WTC11 (cell line): ENCODE measurements around the gene POMT1. TPM values are rescaled to one million over a fixed set of nuclear protein-coding genes. Genes with fewer than 3 reads are reported as not detected.

ENCODE experiments used
- ATAC-seq: fragments of 200-7000 bp; cut with Tn5 transposase; 2 replicates; pipeline ENCODE4 v1.10.0; 2021; ENCODE audit warnings: mild to moderate bottlenecking, moderate library complexity
- CTCF ChIA-PET: fragments of 300-600 bp; sonication (Branson Sonifier 250); formaldehyde crosslinking; loops from one replicate; lab custom pipeline; 2021; ENCODE audit warnings: antibody characterized with exemption; lab: Charles Lee
- POLR2A ChIA-PET: fragments of 350-600 bp; sonication (Branson Sonifier 250); formaldehyde crosslinking; loops from one replicate; lab custom pipeline; 2021; ENCODE audit warnings: antibody characterized with exemption; lab: Charles Lee
- DNase-seq: peaks from one replicate; pipeline ENCODE4 v3.0.0; 2021; ENCODE audit warnings: low spot score
- H3K27ac Mint-ChIP-seq: 2 replicates; pipeline ENCODE4 v1.8.0; 2021; ENCODE audit warnings: mixed read lengths
- H3K27me3 Mint-ChIP-seq: 2 replicates; pipeline ENCODE4 v1.8.0; 2021; ENCODE audit warnings: low read depth, mild to moderate bottlenecking, moderate library complexity, mixed read lengths
- H3K36me3 Mint-ChIP-seq: 2 replicates; pipeline ENCODE4 v1.8.0; 2021; ENCODE audit warnings: mixed read lengths
- H3K4me1 Mint-ChIP-seq: 2 replicates; pipeline ENCODE4 v1.8.0; 2022; ENCODE audit warnings: mixed read lengths
- H3K4me3 Mint-ChIP-seq: 2 replicates; pipeline ENCODE4 v1.8.0; 2021; ENCODE audit warnings: mild to moderate bottlenecking, moderate library complexity, mixed read lengths
- H3K9me3 Mint-ChIP-seq: 2 replicates; pipeline ENCODE4 v1.8.0; 2021; ENCODE audit warnings: mixed read lengths
- AFF4 ChIP-seq: sonication (generic); formaldehyde crosslinking; IDR thresholded peaks from 2 replicates; pipeline ENCODE4 v1.8.1; 2023; ENCODE audit warnings: mild to moderate bottlenecking, missing genetic modification reagents, borderline replicate concordance
- ATF1 ChIP-seq: sonication (generic); formaldehyde crosslinking; IDR thresholded peaks from 2 replicates; pipeline ENCODE4 v1.8.1; 2023; ENCODE audit warnings: mild to moderate bottlenecking, moderate library complexity, missing genetic modification reagents
- E2F5 ChIP-seq: sonication (generic); formaldehyde crosslinking; IDR thresholded peaks from 2 replicates; pipeline ENCODE4 v1.8.1; 2022; ENCODE audit warnings: mild to moderate bottlenecking, moderate library complexity, missing genetic modification reagents
- EMX1 ChIP-seq: fragments of 250-450 bp; sonication (Bioruptor Pico); IDR thresholded peaks from 2 replicates; pipeline ENCODE4 v1.8.0; 2021; ENCODE audit warnings: mild to moderate bottlenecking
- GRHL2 ChIP-seq: fragments of 250-450 bp; sonication (Bioruptor Pico); IDR thresholded peaks from 2 replicates; pipeline ENCODE4 v1.8.0; 2022; ENCODE audit warnings: mild to moderate bottlenecking, moderate library complexity; ENCODE audit not compliant: insufficient replicate concordance, severe bottlenecking
- HMGA2 ChIP-seq: fragments of 250-450 bp; sonication (Bioruptor Pico); IDR thresholded peaks from 2 replicates; pipeline ENCODE4 v1.4.0; 2021; ENCODE audit warnings: mild to moderate bottlenecking, moderate library complexity
- HMGXB4 ChIP-seq: sonication (generic); formaldehyde crosslinking; IDR thresholded peaks from 2 replicates; pipeline ENCODE4 v1.8.1; 2023; ENCODE audit warnings: mild to moderate bottlenecking, moderate library complexity, missing genetic modification reagents
- KAT7 ChIP-seq: sonication (generic); formaldehyde crosslinking; IDR thresholded peaks from 2 replicates; pipeline ENCODE4 v1.8.1; 2023; ENCODE audit warnings: missing genetic modification reagents, mild to moderate bottlenecking, borderline replicate concordance
- NFE2L1 ChIP-seq: sonication (generic); formaldehyde crosslinking; IDR thresholded peaks from 2 replicates; pipeline ENCODE4 v1.8.1; 2023; ENCODE audit warnings: missing genetic modification reagents
- OVOL2 ChIP-seq: fragments of 250-450 bp; sonication (Bioruptor Pico); IDR thresholded peaks from 2 replicates; pipeline ENCODE4 v1.9.0; 2021; ENCODE audit warnings: mild to moderate bottlenecking, borderline replicate concordance
- PRDM15 ChIP-seq: sonication (generic); formaldehyde crosslinking; IDR thresholded peaks from 2 replicates; pipeline ENCODE4 v1.8.0; 2022; ENCODE audit warnings: missing genetic modification reagents
- STAT6 ChIP-seq: sonication (generic); formaldehyde crosslinking; conservative IDR thresholded peaks from 2 replicates; pipeline ENCODE4 v1.8.1; 2023; ENCODE audit warnings: mild to moderate bottlenecking, low read depth, missing genetic modification reagents, moderate library complexity
- TEAD1 ChIP-seq: sonication (generic); formaldehyde crosslinking; IDR thresholded peaks from 2 replicates; pipeline ENCODE4 v1.8.0; 2022; ENCODE audit warnings: mild to moderate bottlenecking, missing genetic modification reagents
- ZNF263 ChIP-seq: sonication (generic); formaldehyde crosslinking; IDR thresholded peaks from 2 replicates; pipeline ENCODE4 v1.8.1; 2022; ENCODE audit warnings: low read depth, mild to moderate bottlenecking, moderate library complexity, missing genetic modification reagents
- ZSCAN18 ChIP-seq: fragments of 250-450 bp; sonication (Bioruptor Pico); IDR thresholded peaks from 2 replicates; pipeline ENCODE4 v2.1.2; 2022; ENCODE audit warnings: mild to moderate bottlenecking, moderate library complexity
- total RNA-seq: library from RNA; stranded (reverse); gene quantifications from 3 replicates; pipeline ENCODE4 v1.2.3, GENCODE V29; 2021

The POMT1 gene
- total RNA-seq, 1 experiment from 2014 or later: 36.2 TPM

- Mint-ChIP-seq H3K9me3 (no peaks in the 10 kb centered on the region), H3K27ac (no peak overlapping the region), H3K4me3 (no peak overlapping the region), H3K4me1 (no peaks in the 10 kb centered on the region), H3K27me3 (no peaks in the 10 kb centered on the region), H3K36me3 (peaks cover 93% of the 10 kb centered on the region)
- no peak for DNase-seq
- no peak for ATAC-seq
- TF ChIP-seq ATF1: no peak
- CTCF ChIA-PET: no interaction called here
- POLR2A ChIA-PET: no interaction called here
Measured at GRCh38 chr9:131483319-131484050, 19.2 kb upstream of the POMT1 start.

GRCh38 chr9:131484051-131484445, 18.7 kb upstream of the POMT1 start:
- Mint-ChIP-seq H3K27ac (no peak overlapping the region), H3K36me3 (peaks cover 93% of the 10 kb centered on the region), H3K9me3 (no peaks in the 10 kb centered on the region), H3K4me1 (no peaks in the 10 kb centered on the region), H3K4me3 (no peak overlapping the region), H3K27me3 (no peaks in the 10 kb centered on the region)
- ATAC-seq (no peak), DNase-seq (no peak)
- ChIA-PET CTCF (no interaction called here), POLR2A (no interaction called here)
- TF ChIP-seq ZNF263 (CRISPR knock-in tag) (no peak), HMGXB4 (CRISPR knock-in tag) (no peak), ZSCAN18 (CRISPR knock-in tag) (no peak), GRHL2 (CRISPR knock-in tag) (no peak), STAT6 (CRISPR knock-in tag) (no peak), HMGA2 (CRISPR knock-in tag) (no peak), OVOL2 (CRISPR knock-in tag) (no peak), PRDM15 (CRISPR knock-in tag) (no peak), ATF1 (no peak)

- DNase-seq: no peak
- H3K4me1 Mint-ChIP-seq: no peaks in the 10 kb centered on the region
- H3K4me3 Mint-ChIP-seq: no peak overlapping the region
- ChIA-PET POLR2A (no interaction called here), CTCF (interaction anchor here (0.5 kb wide), 1 partner anchor 101 kb away, joined by 4 read pairs; no protein-coding TSS in a partner anchor)
- no peaks in the 10 kb centered on the region for H3K27me3 Mint-ChIP-seq
- no peak overlapping the region for H3K27ac Mint-ChIP-seq
- no peaks in the 10 kb centered on the region for H3K9me3 Mint-ChIP-seq
- ATAC-seq: no peak
- TF ChIP-seq NFE2L1 (CRISPR knock-in tag) (no peak), AFF4 (CRISPR knock-in tag) (no peak), TEAD1 (CRISPR knock-in tag) (no peak), EMX1 (CRISPR knock-in tag) (no peak), E2F5 (CRISPR knock-in tag) (no peak), KAT7 (CRISPR knock-in tag) (no peak), ZNF263 (CRISPR knock-in tag) (no peak)
- peaks cover 93% of the 10 kb centered on the region for H3K36me3 Mint-ChIP-seq
Measured at GRCh38 chr9:131484560-131485185, 18.0 kb upstream of the POMT1 start.
